Measurements from ENCODE around the gene FUCA1.

DNA sequence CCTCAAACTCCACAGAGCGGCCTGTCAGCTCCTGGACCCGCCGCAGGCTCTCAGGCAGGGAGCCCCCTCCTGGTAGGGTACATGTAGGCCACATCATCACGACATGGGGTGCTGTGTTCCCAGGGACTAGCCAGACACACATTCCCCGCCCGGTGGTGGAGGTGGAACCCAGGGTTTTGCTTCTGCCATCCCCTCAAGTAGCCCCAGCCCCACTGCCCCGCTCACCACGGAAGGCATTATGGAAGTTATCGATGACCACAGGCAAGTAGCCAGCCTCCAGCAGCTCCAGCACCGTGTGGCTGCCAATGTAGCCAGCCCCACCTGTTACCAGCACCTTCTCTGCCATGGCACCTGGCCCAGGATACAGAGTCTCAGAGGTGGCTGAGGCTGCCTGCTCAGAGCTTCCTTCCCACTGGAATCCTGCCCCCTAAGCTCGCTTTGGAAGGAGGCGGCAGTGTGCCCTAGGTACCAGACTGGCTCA, 69.4 kb downstream of the FUCA1 start:
- TF ChIP-seq, protein P1, sequence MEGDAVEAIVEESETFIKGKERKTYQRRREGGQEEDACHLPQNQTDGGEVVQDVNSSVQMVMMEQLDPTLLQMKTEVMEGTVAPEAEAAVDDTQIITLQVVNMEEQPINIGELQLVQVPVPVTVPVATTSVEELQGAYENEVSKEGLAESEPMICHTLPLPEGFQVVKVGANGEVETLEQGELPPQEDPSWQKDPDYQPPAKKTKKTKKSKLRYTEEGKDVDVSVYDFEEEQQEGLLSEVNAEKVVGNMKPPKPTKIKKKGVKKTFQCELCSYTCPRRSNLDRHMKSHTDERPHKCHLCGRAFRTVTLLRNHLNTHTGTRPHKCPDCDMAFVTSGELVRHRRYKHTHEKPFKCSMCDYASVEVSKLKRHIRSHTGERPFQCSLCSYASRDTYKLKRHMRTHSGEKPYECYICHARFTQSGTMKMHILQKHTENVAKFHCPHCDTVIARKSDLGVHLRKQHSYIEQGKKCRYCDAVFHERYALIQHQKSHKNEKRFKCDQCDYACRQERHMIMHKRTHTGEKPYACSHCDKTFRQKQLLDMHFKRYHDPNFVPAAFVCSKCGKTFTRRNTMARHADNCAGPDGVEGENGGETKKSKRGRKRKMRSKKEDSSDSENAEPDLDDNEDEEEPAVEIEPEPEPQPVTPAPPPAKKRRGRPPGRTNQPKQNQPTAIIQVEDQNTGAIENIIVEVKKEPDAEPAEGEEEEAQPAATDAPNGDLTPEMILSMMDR (IDR thresholded peaks at IDR 0.05): no peak
- TF ChIP-seq POLR2A (IDR thresholded peaks at IDR 0.05): no peak

Data from gastroesophageal sphincter (tissue), 3 donors.